ENCODE results near the gene MBOAT2. TPM values are rescaled to one million over a fixed set of nuclear protein-coding genes. Genes with fewer than 3 reads are reported as not detected.
A peak's percentile ranks its signal among the peaks of the same experiment; 100 is the strongest.
"Not testable (repeated sequence)": the region's sequence is repeated elsewhere in the genome, so short reads cannot be mapped to it uniquely, and the experiment has no call there.

Gene MBOAT2, protein sequence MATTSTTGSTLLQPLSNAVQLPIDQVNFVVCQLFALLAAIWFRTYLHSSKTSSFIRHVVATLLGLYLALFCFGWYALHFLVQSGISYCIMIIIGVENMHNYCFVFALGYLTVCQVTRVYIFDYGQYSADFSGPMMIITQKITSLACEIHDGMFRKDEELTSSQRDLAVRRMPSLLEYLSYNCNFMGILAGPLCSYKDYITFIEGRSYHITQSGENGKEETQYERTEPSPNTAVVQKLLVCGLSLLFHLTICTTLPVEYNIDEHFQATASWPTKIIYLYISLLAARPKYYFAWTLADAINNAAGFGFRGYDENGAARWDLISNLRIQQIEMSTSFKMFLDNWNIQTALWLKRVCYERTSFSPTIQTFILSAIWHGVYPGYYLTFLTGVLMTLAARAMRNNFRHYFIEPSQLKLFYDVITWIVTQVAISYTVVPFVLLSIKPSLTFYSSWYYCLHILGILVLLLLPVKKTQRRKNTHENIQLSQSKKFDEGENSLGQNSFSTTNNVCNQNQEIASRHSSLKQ
- 10 to 100 TPM; 34.3 to 51.1 TPM for total RNA-seq

DNA sequence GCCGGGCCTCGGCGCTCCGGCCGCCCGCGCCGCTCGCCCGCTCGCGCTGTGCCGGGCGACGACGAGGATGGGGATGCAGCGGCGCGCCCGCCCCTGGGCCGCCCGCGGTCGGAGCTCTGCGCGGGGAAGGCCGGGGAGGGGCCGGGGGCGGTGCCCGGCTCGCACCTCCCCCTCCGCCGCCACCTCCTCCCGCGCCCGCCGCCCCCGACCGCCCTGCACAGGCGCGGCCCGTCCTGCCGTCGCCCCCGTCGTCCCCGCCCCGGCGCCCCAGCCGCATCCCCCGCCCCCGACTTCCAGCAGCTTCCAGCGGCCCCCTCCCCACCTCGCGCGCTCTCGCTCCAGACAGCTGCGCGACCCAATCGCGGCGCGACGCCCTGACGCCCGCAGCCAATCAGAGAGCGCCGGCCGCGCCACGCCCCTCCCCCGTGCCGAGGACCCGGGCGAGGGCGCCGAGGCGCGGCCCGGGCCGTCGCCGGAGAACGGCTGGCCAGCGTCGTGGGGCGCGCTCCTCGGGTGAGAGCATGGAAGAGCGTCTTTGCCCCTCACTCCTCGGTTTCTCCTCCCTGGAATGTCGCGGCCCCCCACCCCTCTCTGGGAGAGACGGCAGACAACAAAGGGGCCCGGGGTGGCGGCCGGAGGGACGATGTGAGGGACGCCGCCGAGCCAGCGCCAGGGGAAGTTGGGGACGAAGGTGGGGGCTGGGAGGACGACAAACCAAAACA lies at the start of gene MBOAT2:
TSS of gene MBOAT2 (minus strand) at position 69 of the 722 bp plus-strand sequence. CDS start 70 bp downstream, outside the sequence.
- Histone ChIP-seq H3K27ac (peak within 1 kb of the TSS; percentile 58), H3K4me1 (no peaks in the 10 kb centered on the region), H3K27me3 (no peaks in the 10 kb centered on the region), H3K4me3 (peak within 1 kb of the TSS; percentile 75), H3K9ac (ENCODE audit: low read depth in 2 of 2, low read length in 2 of 2) (peak within 1 kb of the TSS; percentile 74 to 87), H3K36me3 (no peaks in the 10 kb centered on the region), H3K9me3 (no peaks in the 10 kb centered on the region)
- intact Hi-C loops (cut with DNase I) = no loop called here
- peak; percentile 88 for DNase-seq
- TF ChIP-seq, protein P1, sequence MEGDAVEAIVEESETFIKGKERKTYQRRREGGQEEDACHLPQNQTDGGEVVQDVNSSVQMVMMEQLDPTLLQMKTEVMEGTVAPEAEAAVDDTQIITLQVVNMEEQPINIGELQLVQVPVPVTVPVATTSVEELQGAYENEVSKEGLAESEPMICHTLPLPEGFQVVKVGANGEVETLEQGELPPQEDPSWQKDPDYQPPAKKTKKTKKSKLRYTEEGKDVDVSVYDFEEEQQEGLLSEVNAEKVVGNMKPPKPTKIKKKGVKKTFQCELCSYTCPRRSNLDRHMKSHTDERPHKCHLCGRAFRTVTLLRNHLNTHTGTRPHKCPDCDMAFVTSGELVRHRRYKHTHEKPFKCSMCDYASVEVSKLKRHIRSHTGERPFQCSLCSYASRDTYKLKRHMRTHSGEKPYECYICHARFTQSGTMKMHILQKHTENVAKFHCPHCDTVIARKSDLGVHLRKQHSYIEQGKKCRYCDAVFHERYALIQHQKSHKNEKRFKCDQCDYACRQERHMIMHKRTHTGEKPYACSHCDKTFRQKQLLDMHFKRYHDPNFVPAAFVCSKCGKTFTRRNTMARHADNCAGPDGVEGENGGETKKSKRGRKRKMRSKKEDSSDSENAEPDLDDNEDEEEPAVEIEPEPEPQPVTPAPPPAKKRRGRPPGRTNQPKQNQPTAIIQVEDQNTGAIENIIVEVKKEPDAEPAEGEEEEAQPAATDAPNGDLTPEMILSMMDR (IDR thresholded peaks at IDR 0.05) = no peak

DNA sequence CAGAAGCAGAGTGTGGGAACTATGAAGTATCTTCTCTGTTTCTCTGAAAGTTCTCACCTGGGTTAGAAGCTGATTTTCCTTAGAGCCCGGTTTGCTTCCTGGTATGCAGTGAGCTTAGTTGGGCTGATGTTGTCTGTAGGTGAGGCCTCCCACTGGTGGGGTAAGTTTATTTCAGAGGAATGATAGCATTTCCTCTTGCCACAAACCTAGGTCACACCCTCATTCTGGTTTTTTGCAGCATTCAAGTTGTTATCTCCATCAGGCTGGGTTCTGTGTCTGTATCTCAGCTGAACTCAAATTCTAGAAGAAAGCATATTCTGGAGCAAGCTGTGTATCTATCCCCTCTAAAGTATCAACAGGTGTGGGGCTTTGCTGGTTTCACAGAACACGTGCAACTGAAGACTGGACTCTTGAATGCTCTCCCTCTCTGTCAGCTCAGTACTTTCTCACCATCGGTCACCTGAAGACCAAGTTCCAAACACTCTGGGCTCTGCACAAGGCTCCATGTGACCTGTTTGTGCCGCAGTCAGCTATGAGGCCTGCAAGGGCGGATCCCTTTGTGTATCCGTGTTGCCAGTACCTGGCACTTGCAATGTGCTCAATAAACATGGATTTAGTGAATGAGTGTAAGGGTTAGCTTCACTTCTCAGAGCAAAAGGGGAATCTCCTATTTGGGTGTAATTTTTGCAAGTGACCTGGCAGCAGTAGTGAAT lies 49.5 kb upstream of the MBOAT2 start:
- no peak overlapping the region for H3K9ac ChIP-seq (ENCODE audit: low read depth in 2 of 2, low read length in 2 of 2)
- TF ChIP-seq, protein P1 (IDR thresholded peaks at IDR 0.05) = no peak
- H3K36me3 ChIP-seq = no peaks in the 10 kb centered on the region
- no peaks in the 10 kb centered on the region for H3K4me1 ChIP-seq
- no peak overlapping the region for H3K4me3 ChIP-seq
- DNase-seq = no peak
- no peak overlapping the region for H3K27ac ChIP-seq
- no peaks in the 10 kb centered on the region for H3K9me3 ChIP-seq
- intact Hi-C loops (cut with DNase I) = no loop called here
- H3K27me3 ChIP-seq = no peaks in the 10 kb centered on the region

DNA sequence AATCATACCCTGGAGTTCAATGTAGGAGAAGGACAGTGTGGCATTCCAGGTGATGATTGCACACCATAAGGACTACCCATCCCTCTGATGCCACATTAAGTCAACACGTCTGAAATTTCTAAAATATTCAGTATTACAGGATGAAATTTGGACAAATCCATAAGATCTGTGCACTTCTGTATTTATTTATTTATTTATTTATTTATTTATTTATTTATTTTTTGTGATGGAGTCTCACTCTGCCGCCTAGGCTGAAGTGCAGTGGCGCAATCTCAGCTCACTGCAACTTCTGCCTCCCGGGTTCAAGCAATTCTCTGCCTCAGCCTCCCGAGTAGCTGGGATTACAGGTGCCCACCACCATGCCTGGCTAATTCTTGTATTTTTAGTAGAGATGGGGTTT lies 48.0 kb upstream of the MBOAT2 start:
- H3K9me3 ChIP-seq; H3K4me1 ChIP-seq; H3K27me3 ChIP-seq; H3K36me3 ChIP-seq; DNase-seq; intact Hi-C loops (cut with DNase I); H3K4me3 ChIP-seq; H3K27ac ChIP-seq; H3K9ac ChIP-seq (ENCODE audit: low read depth in 2 of 2, low read length in 2 of 2): not testable (repeated sequence)

DNA sequence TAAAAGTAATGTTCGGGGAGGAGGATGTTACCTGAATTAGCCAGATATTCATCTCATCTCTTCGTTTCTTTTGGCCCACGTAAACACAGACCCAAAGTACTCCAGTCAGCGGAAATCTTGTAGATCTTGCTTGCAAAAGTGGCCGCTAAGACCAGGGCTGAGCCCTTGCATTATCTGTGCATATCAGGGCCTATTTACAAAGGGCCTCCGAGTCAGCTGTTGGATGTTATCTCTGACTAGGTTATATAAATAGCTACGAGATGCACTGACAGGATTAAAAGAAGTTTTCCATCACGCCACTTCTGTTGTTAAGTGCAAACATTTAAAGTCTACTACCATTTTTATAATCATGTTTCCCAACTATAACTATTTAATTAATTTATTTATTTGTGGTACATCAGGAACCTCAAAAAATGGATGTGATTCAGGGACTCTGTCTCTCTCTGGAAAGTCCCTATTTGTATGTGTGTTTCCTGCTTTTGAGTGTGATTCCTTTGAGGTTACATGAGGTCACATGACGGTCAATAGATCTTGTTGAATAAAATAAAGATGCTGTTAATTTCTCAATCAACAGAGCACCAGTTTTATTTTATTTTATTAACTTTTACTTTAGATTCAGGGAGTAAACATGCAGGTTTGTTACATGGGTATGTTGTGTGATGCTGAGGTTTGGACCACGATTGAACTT lies 46.8 kb upstream of the MBOAT2 start:
- intact Hi-C loops (cut with DNase I) = no loop called here

DNA sequence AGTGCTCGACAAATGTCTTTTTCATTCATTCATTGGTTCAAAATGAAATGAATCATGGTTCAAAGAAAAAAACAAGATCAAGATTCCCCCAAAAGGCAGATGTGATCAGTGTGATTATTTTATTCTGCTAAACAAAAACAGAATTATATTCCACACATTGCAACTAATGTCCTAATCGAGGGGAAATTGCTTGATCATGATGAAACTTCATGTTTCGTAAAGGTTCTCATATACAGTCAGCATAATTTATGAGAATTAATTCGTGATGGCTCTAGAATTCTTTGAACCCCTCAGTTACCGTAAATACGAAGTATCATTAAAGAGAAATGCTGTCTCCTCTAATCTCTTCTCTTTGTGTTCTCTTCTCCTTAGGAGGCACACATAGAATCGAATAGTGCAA lies 42.1 kb upstream of the MBOAT2 start:
- no peak overlapping the region for H3K4me3 ChIP-seq
- no peak for DNase-seq
- H3K9me3 ChIP-seq = no peaks in the 10 kb centered on the region
- no peaks in the 10 kb centered on the region for H3K4me1 ChIP-seq
- no peaks in the 10 kb centered on the region for H3K36me3 ChIP-seq
- TF ChIP-seq, protein P1 (IDR thresholded peaks at IDR 0.05) = no peak
- H3K27me3 ChIP-seq = no peaks in the 10 kb centered on the region
- intact Hi-C loops (cut with DNase I) = no loop called here
- no peak overlapping the region for H3K27ac ChIP-seq
- no peak overlapping the region for H3K9ac ChIP-seq (ENCODE audit: low read depth in 2 of 2, low read length in 2 of 2)

More for the DNA sequence above, 46.8 kb upstream of the MBOAT2 start:
- Histone ChIP-seq H3K9me3 (no peaks in the 10 kb centered on the region), H3K36me3 (no peaks in the 10 kb centered on the region), H3K27ac (no peak overlapping the region), H3K9ac (ENCODE audit: low read depth in 2 of 2, low read length in 2 of 2) (no peak overlapping the region), H3K4me3 (no peak overlapping the region), H3K27me3 (no peaks in the 10 kb centered on the region), H3K4me1 (no peaks in the 10 kb centered on the region)
- DNase-seq = no peak
- TF ChIP-seq, protein P1 (IDR thresholded peaks at IDR 0.05) = no peak

DNA sequence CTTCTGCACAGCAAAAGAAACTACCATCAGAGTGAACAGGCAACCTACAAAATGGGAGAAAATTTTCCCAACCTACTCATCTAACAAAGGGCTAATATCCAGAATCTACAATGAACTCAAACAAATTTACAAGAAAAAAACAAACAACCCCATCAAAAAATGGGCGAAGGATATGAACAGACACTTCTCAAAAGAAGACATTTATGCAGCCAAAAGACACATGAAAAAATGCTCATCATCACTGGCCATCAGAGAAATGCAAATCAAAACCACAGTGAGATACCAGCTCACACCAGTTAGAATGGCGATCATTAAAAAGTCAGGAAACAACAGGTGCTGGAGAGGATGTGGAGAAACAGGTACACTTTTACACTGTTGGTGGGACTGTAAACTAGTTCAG lies 40.0 kb upstream of the MBOAT2 start:
- H3K4me3 ChIP-seq; H3K4me1 ChIP-seq; H3K9me3 ChIP-seq; H3K9ac ChIP-seq (ENCODE audit: low read depth in 2 of 2, low read length in 2 of 2); H3K27ac ChIP-seq; H3K27me3 ChIP-seq; intact Hi-C loops (cut with DNase I); DNase-seq; H3K36me3 ChIP-seq: not testable (repeated sequence)

Measured in colonic mucosa (tissue), 4 donors.